Caco-2 (cell line): ENCODE data around the gene RCAN1. TPM values are rescaled to one million over a fixed set of nuclear protein-coding genes. Genes with fewer than 3 reads are reported as not detected.

ENCODE experiments used
- BruUV-seq: library from RNA; stranded (reverse); fragments of 400-500 nt; replicated peaks from 2 replicates; lab custom pipeline; 2021; lab: Mats Ljungman, UMichigan
- CTCF ChIA-PET: fragments of 300-600 bp; sonication (Branson Sonifier 250); formaldehyde crosslinking; loops from one replicate; lab custom pipeline; 2022; ENCODE audit warnings: antibody characterized with exemption; lab: Charles Lee
- POLR2A ChIA-PET: fragments of 300-600 bp; sonication (Branson Sonifier 250); formaldehyde crosslinking; loops from one replicate; lab custom pipeline; 2022; ENCODE audit warnings: antibody characterized with exemption; lab: Charles Lee
- DNase-seq, 2 experiments: peaks; one replicate each; pipeline versions ENCODE4 v3.0.0 to v3.0.0-alpha.2; 2020 to 2022
- H3K27me3 ChIP-seq: replicated peaks from 2 replicates; pipeline ENCODE4 v1.6.0; 2011; ENCODE audit warnings: low read length; ENCODE audit not compliant: control insufficient read depth, insufficient read depth
- H3K36me3 ChIP-seq: 2 replicates; pipeline ENCODE4 v1.5.1; 2011; ENCODE audit warnings: low read length; ENCODE audit not compliant: control insufficient read depth, insufficient read depth
- H3K4me1 ChIP-seq: fragments of 250-450 bp; sonication (Bioruptor Pico); 2 replicates; pipeline ENCODE4 v1.5.1; 2020; ENCODE audit warnings: mild to moderate bottlenecking
- H3K4me3 ChIP-seq: 2 replicates; pipeline ENCODE4 v1.5.1; 2011; ENCODE audit warnings: low read depth, mild to moderate bottlenecking, control low read depth, low read length
- H3K9me3 ChIP-seq: fragments of 250-450 bp; sonication (Bioruptor Pico); 2 replicates; pipeline ENCODE4 v1.5.1; 2020; ENCODE audit warnings: mild to moderate bottlenecking, moderate library complexity
- H3K27ac Mint-ChIP-seq: one replicate; pipeline ENCODE4 v1.8.0; 2022; ENCODE audit warnings: mixed read lengths; ENCODE audit not compliant: unreplicated experiment
- H3K27me3 Mint-ChIP-seq: one replicate; pipeline ENCODE4 v1.8.0; 2022; ENCODE audit warnings: mixed read lengths; ENCODE audit not compliant: insufficient read depth, unreplicated experiment
- H3K36me3 Mint-ChIP-seq: one replicate; pipeline ENCODE4 v1.8.0; 2022; ENCODE audit warnings: mild to moderate bottlenecking, mixed read lengths; ENCODE audit not compliant: insufficient read depth, unreplicated experiment
- H3K4me1 Mint-ChIP-seq: one replicate; pipeline ENCODE4 v1.8.0; 2022; ENCODE audit warnings: low read depth, mixed read lengths; ENCODE audit not compliant: unreplicated experiment
- H3K4me3 Mint-ChIP-seq: one replicate; pipeline ENCODE4 v1.8.0; 2022; ENCODE audit warnings: mild to moderate bottlenecking, moderate library complexity, mixed read lengths; ENCODE audit not compliant: unreplicated experiment
- H3K9me3 Mint-ChIP-seq: one replicate; pipeline ENCODE4 v1.8.0; 2022; ENCODE audit warnings: mixed read lengths; ENCODE audit not compliant: unreplicated experiment
- intact Hi-C: fragments of 100-400 bp; cut with micrococcal nuclease; formaldehyde crosslinking; loops from one replicate; pipeline ENCODE4 v1.10.0; 2022; ENCODE audit not compliant: unreplicated experiment
- total RNA-seq: library from RNA; stranded (reverse); gene quantifications from 2 replicates; pipeline ENCODE4 v1.2.3, GENCODE V29; 2022
- TF ChIP-seq, protein P1 (sequence below), 2 experiments: fragments of 200-600 bp in 1 of 2; IDR thresholded peaks; 1 replicate in 1 of 2; 2 replicates in 1 of 2; pipeline versions ENCODE4 v1.5.1 to v1.8.0; 2011 to 2022; ENCODE audit warnings: antibody characterized with exemption in 1 of 2, control low read depth in 1 of 2, inconsistent platforms in 1 of 2, low read depth in 1 of 2, low read length in 1 of 2, mild to moderate bottlenecking in 1 of 2, moderate library complexity in 1 of 2; ENCODE audit not compliant: insufficient read depth in 1 of 2, severe bottlenecking in 1 of 2, unreplicated experiment in 1 of 2

Gene RCAN1
- total RNA-seq, 1 experiment from 2014 or later = 29.4 TPM

DNA sequence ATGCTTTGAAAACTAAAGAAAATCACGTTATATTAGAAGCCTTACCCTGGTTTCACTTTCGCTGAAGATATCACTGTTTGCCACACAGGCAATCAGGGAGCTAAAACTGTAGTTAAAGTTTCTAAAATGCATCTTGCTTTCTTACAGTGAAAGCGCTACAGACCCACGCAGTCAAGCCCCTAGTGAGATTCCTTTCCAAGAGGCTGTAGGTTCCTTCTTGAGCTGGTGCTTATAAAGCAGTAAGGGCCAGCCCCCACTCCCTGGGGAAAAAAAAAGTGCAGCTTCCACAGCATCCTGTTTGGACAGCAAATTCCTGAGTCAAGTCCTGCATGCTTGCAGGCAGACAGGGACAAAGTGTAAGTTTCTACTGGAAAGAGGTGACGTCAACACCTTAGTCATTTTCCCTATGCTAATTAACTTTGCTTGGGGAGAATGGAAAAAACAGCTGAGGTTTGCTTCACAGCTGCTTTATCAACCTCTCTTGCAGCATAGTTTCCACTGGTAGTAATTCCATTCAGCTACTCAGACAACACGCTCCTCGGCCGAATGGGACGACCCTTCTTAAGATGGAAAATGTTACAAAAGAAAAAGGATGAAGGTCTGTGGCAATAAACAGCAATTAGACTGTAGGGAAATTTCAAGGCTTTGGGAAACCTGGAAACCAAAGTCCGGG is 88.2 kb downstream of the RCAN1 start:
- BruUV-seq = no TSS peak
- Histone ChIP-seq H3K9me3 (no peaks in the 10 kb centered on the region), H3K4me3 (peak overlapping the region; percentile 29), H3K27me3 (no peaks in the 10 kb centered on the region), H3K4me1 (peaks cover 33% of the 10 kb centered on the region), H3K36me3 (no peaks in the 10 kb centered on the region; the same call in 1 of the 2 replicates)
- Mint-ChIP-seq H3K27ac (peak overlapping the region; percentile 91), H3K36me3 (peaks cover 24% of the 10 kb centered on the region), H3K4me3 (peak overlapping the region; percentile 78), H3K27me3 (no peaks in the 10 kb centered on the region), H3K9me3 (no peaks in the 10 kb centered on the region), H3K4me1 (peaks cover 18% of the 10 kb centered on the region)
- intact Hi-C loops = loop anchor here (2.0 to 5.0 kb wide), 2 partner anchors 18 to 76 kb away; no protein-coding TSS in a partner anchor
- POLR2A ChIA-PET = interaction anchor here (0.6 to 1.5 kb wide), 11 partner anchors 9 to 1793 kb away, joined by 3 to 10 read pairs (median 4); partner anchors contain the start of gene MORC3
- peak; percentile 91 to 96 for DNase-seq
- TF ChIP-seq, protein P1, sequence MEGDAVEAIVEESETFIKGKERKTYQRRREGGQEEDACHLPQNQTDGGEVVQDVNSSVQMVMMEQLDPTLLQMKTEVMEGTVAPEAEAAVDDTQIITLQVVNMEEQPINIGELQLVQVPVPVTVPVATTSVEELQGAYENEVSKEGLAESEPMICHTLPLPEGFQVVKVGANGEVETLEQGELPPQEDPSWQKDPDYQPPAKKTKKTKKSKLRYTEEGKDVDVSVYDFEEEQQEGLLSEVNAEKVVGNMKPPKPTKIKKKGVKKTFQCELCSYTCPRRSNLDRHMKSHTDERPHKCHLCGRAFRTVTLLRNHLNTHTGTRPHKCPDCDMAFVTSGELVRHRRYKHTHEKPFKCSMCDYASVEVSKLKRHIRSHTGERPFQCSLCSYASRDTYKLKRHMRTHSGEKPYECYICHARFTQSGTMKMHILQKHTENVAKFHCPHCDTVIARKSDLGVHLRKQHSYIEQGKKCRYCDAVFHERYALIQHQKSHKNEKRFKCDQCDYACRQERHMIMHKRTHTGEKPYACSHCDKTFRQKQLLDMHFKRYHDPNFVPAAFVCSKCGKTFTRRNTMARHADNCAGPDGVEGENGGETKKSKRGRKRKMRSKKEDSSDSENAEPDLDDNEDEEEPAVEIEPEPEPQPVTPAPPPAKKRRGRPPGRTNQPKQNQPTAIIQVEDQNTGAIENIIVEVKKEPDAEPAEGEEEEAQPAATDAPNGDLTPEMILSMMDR (IDR thresholded peaks at IDR 0.05; ENCODE audit: insufficient read depth in 1 of 2, low read depth in 1 of 2, low read length in 1 of 2, severe bottlenecking in 1 of 2, unreplicated experiment in 1 of 2) = no peak
- CTCF ChIA-PET = interaction anchor here (0.7 to 2.0 kb wide), 5 partner anchors 9 to 77 kb away, joined by 3 to 11 read pairs (median 9); no protein-coding TSS in a partner anchor

DNA sequence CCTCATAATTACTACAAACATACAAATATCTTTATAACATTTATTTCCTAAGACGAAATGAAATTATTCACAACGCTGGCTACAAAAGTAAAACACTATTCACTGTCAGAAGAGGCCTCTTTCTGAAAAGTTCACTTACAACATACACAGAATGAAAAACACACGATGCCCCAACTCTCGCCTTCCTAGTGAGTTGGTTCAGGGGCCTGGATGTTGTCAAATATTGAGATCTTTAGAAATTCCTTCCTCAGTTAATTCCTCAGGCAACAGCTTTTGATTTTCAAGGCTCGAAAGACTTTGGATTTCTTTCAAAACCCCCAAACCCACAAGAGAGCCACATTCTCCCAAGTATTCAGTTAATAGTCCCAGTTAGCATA is 88.7 kb downstream of the RCAN1 start:
- Histone ChIP-seq H3K4me3 (peak overlapping the region; percentile 29), H3K4me1 (peaks cover 37% of the 10 kb centered on the region), H3K36me3 (no peaks in the 10 kb centered on the region; the same call in 1 of the 2 replicates), H3K27me3 (no peaks in the 10 kb centered on the region), H3K9me3 (no peaks in the 10 kb centered on the region)
- no peak for DNase-seq
- peaks cover 18% of the 10 kb centered on the region for H3K4me1 Mint-ChIP-seq
- POLR2A ChIA-PET = interaction anchor here (0.6 to 1.5 kb wide), 8 partner anchors 9 to 1794 kb away, joined by 3 to 10 read pairs (median 4); partner anchors contain the start of gene MORC3
- TSS peak; percentile 87 for BruUV-seq
- intact Hi-C loops = loop anchor here (2.0 to 5.0 kb wide), 2 partner anchors 19 to 76 kb away; no protein-coding TSS in a partner anchor
- peaks cover 29% of the 10 kb centered on the region for H3K36me3 Mint-ChIP-seq
- peak overlapping the region; percentile 91 for H3K27ac Mint-ChIP-seq
- H3K4me3 Mint-ChIP-seq = peak overlapping the region; percentile 78
- no peaks in the 10 kb centered on the region for H3K9me3 Mint-ChIP-seq
- TF ChIP-seq, protein P1 (IDR thresholded peaks at IDR 0.05; ENCODE audit: insufficient read depth in 1 of 2, low read depth in 1 of 2, low read length in 1 of 2, severe bottlenecking in 1 of 2, unreplicated experiment in 1 of 2) = no peak
- CTCF ChIA-PET = interaction anchor here (0.7 to 2.0 kb wide), 5 partner anchors 9 to 77 kb away, joined by 3 to 11 read pairs (median 9); no protein-coding TSS in a partner anchor
- H3K27me3 Mint-ChIP-seq = no peaks in the 10 kb centered on the region
